Neural cell (in vitro differentiated cells): ENCODE data around the gene NELL1. TPM values are rescaled to one million over a fixed set of nuclear protein-coding genes. Genes with fewer than 3 reads are reported as not detected.

ENCODE experiments used
- H2AFZ ChIP-seq: fragments of 200-600, 300-800 bp; sonication (generic), shearing (Covaris generic); 2 replicates; pipeline ENCODE4 v1.6.0; 2014; ENCODE audit warnings: low read depth, mild to moderate bottlenecking, antibody characterized with exemption, low read length, moderate library complexity
- H3F3A ChIP-seq: fragments of 200-600 bp; shearing (Covaris generic); 2 replicates; pipeline ENCODE4 v1.6.1; 2016; ENCODE audit warnings: mild to moderate bottlenecking, moderate library complexity, mixed read lengths, antibody characterized with exemption, low read length; ENCODE audit not compliant: insufficient read depth, poor library complexity, severe bottlenecking
- H3K27ac ChIP-seq: fragments of 200-600, 300-800 bp; sonication (generic), shearing (Covaris generic); 2 replicates; pipeline ENCODE4 v1.5.1; 2014; ENCODE audit warnings: mild to moderate bottlenecking, low read length, moderate library complexity
- H3K27me3 ChIP-seq: fragments of 300-800, 200-600 bp; sonication (generic), shearing (Covaris generic); 2 replicates; pipeline ENCODE4 v1.6.0; 2014; ENCODE audit warnings: mild to moderate bottlenecking, low read depth, low read length, moderate library complexity; ENCODE audit not compliant: insufficient read depth
- H3K36me3 ChIP-seq: fragments of 300-800, 200-600 bp; sonication (generic), shearing (Covaris generic); 2 replicates; pipeline ENCODE4 v1.5.1; 2014; ENCODE audit warnings: mild to moderate bottlenecking, antibody characterized with exemption, low read length, moderate library complexity; ENCODE audit not compliant: insufficient read depth
- H3K4me2 ChIP-seq: fragments of 300-800, 200-600 bp; sonication (generic), shearing (Covaris generic); 2 replicates; pipeline ENCODE4 v1.6.0; 2014; ENCODE audit warnings: mild to moderate bottlenecking, low read length
- H3K4me3 ChIP-seq: fragments of 300-800, 200-600 bp; sonication (generic), shearing (Covaris generic); 2 replicates; pipeline ENCODE4 v1.5.1; 2014; ENCODE audit warnings: mild to moderate bottlenecking, low read length, moderate library complexity
- H3K79me2 ChIP-seq: fragments of 200-600 bp; shearing (Covaris generic); replicated peaks from 2 replicates; pipeline ENCODE4 v1.6.0; 2014; ENCODE audit warnings: mild to moderate bottlenecking, low read length, moderate library complexity; ENCODE audit not compliant: insufficient read depth
- H3K9ac ChIP-seq: fragments of 300-800, 200-600 bp; sonication (generic), shearing (Covaris generic); 2 replicates; pipeline ENCODE4 v1.6.1; 2016; ENCODE audit warnings: mild to moderate bottlenecking, low read length, mixed read lengths
- H3K9me2 ChIP-seq: fragments of 200-600 bp; shearing (Covaris generic); 2 replicates; pipeline ENCODE4 v1.6.1; 2016; ENCODE audit warnings: mild to moderate bottlenecking, low read length, mixed read lengths; ENCODE audit not compliant: insufficient read depth
- H3K9me3 ChIP-seq: fragments of 200-600, 300-800 bp; sonication (generic), shearing (Covaris generic); 2 replicates; pipeline ENCODE4 v1.6.1; 2016; ENCODE audit warnings: mild to moderate bottlenecking, mixed run types, low read length, moderate library complexity, mixed read lengths
- H4K20me1 ChIP-seq: fragments of 200-600 bp; shearing (Covaris generic); 2 replicates; pipeline ENCODE4 v1.6.1; 2016; ENCODE audit warnings: mild to moderate bottlenecking, mixed run types; ENCODE audit not compliant: insufficient read depth
- EP300 ChIP-seq: fragments of 450-650 bp; conservative IDR thresholded peaks from 2 replicates; pipeline ENCODE4 v1.6.1; 2014; ENCODE audit warnings: antibody characterized with exemption, mild to moderate bottlenecking, moderate library complexity; ENCODE audit not compliant: poor library complexity, severe bottlenecking
- EZH2 ChIP-seq: fragments of 200-600, 300-800 bp; shearing (Covaris generic), sonication (generic); IDR thresholded peaks from 2 replicates; pipeline ENCODE4 v1.6.1; 2014; ENCODE audit warnings: antibody characterized with exemption, low read length, borderline replicate concordance, mild to moderate bottlenecking; ENCODE audit not compliant: insufficient read depth, poor library complexity, severe bottlenecking
- MXI1 ChIP-seq: fragments of 450-650 bp; conservative IDR thresholded peaks from 2 replicates; pipeline ENCODE4 v1.6.1; 2014; ENCODE audit warnings: antibody characterized with exemption, mild to moderate bottlenecking; ENCODE audit not compliant: poor library complexity, severe bottlenecking
- POLR2AphosphoS5 ChIP-seq: IDR thresholded peaks from 2 replicates; pipeline ENCODE4 v1.6.1; 2012
- RAD21 ChIP-seq: fragments of 450-650 bp; conservative IDR thresholded peaks from 2 replicates; pipeline ENCODE4 v1.6.1; 2014; ENCODE audit warnings: antibody characterized with exemption, mild to moderate bottlenecking, moderate library complexity
- SMC3 ChIP-seq: fragments of 450-650 bp; conservative IDR thresholded peaks from 2 replicates; pipeline ENCODE4 v1.6.1; 2014; ENCODE audit warnings: antibody characterized with exemption, mild to moderate bottlenecking, moderate library complexity; ENCODE audit not compliant: poor library complexity
- TAF1 ChIP-seq: IDR thresholded peaks from 2 replicates; pipeline ENCODE4 v1.6.1; 2012; ENCODE audit warnings: low read depth
- polyA plus RNA-seq: library from polyadenylated mRNA; depleted of rRNA; stranded (reverse); fragments of >200 nt; gene quantifications from 2 replicates; pipeline ENCODE4 v1.2.3, GENCODE V29; 2014
- TF ChIP-seq, protein P1 (sequence below): fragments of 450-650 bp; IDR thresholded peaks from 2 replicates; pipeline ENCODE4 v1.5.1; 2014; ENCODE audit warnings: antibody characterized with exemption, mild to moderate bottlenecking, moderate library complexity; ENCODE audit not compliant: poor library complexity, severe bottlenecking
- TF ChIP-seq, protein P2 (sequence below): IDR thresholded peaks from 2 replicates; pipeline ENCODE4 v1.6.1; 2012; ENCODE audit warnings: borderline replicate concordance

NELL1 gene
- polyA plus RNA-seq, 1 donor from 2014 or later = 70.4 TPM

DNA sequence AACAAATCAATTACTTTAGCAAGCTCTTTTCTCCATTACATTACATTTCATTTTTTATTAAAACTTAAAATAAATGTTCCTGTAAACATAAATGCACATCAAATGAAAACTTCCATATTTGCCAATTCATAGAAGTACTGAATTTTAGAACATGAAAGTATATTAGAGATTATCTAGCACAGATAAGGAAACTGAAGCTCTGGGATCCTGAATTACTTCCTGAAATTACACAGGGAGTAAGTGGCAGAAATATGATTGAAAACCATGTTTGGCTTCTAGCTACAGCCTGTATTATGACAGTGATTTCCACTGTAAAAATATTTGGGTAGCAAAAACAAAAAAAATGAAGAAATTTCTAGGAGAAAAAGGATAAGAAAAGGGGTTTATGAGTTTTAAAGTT, 387.3 kb downstream of the NELL1 start:
- H3K9me3 ChIP-seq = no peaks in the 10 kb centered on the region
- no peaks in the 10 kb centered on the region for H3K36me3 ChIP-seq
- H3F3A ChIP-seq = no peaks in the 10 kb centered on the region
- H3K27me3 ChIP-seq = no peaks in the 10 kb centered on the region
- no peak overlapping the region for H3K4me2 ChIP-seq
- no peak for TF ChIP-seq MXI1
- TF ChIP-seq, protein P1, sequence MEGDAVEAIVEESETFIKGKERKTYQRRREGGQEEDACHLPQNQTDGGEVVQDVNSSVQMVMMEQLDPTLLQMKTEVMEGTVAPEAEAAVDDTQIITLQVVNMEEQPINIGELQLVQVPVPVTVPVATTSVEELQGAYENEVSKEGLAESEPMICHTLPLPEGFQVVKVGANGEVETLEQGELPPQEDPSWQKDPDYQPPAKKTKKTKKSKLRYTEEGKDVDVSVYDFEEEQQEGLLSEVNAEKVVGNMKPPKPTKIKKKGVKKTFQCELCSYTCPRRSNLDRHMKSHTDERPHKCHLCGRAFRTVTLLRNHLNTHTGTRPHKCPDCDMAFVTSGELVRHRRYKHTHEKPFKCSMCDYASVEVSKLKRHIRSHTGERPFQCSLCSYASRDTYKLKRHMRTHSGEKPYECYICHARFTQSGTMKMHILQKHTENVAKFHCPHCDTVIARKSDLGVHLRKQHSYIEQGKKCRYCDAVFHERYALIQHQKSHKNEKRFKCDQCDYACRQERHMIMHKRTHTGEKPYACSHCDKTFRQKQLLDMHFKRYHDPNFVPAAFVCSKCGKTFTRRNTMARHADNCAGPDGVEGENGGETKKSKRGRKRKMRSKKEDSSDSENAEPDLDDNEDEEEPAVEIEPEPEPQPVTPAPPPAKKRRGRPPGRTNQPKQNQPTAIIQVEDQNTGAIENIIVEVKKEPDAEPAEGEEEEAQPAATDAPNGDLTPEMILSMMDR = no peak
- H2AFZ ChIP-seq = no peak overlapping the region
- H3K9ac ChIP-seq = no peak overlapping the region
- no peaks in the 10 kb centered on the region for H3K79me2 ChIP-seq
- H3K9me2 ChIP-seq = no peaks in the 10 kb centered on the region
- no peak overlapping the region for H3K4me3 ChIP-seq
- no peaks in the 10 kb centered on the region for H4K20me1 ChIP-seq
- H3K27ac ChIP-seq = no peak overlapping the region

DNA sequence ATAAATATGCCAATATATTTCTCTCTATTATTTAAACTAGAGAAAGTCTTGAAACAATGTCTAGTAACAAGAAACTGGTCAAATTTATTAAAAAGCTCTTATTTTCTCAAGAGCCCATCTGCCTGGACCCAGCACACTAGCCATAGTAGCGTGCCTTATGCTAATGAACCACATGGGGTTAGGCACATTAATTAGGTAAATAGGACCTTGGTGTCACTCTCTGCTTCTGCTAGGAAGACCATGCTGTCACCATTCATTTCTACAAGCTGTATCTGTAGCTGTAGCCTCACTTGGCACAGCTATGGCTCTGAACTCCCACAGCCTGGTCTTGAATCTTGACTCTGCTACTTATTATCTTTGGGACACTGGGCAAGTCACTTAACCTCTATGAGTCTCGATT, 390.5 kb downstream of the NELL1 start:
- Histone ChIP-seq H3K4me2 (no peak overlapping the region), H3K79me2 (no peaks in the 10 kb centered on the region), H3K27ac (no peak overlapping the region), H3K4me3 (no peak overlapping the region), H3K9ac (no peak overlapping the region), H3K36me3 (no peaks in the 10 kb centered on the region), H3K27me3 (no peaks in the 10 kb centered on the region), H3K9me3 (no peaks in the 10 kb centered on the region), H4K20me1 (no peaks in the 10 kb centered on the region), H3K9me2 (no peaks in the 10 kb centered on the region), H3F3A (no peaks in the 10 kb centered on the region), H2AFZ (no peak overlapping the region)
- TF ChIP-seq SMC3 (no peak), POLR2AphosphoS5 (no peak), TAF1 (no peak), EP300 (no peak), RAD21 (no peak), EZH2 (no peak), MXI1 (no peak)
- TF ChIP-seq, protein P1 = no peak
- TF ChIP-seq, protein P2, sequence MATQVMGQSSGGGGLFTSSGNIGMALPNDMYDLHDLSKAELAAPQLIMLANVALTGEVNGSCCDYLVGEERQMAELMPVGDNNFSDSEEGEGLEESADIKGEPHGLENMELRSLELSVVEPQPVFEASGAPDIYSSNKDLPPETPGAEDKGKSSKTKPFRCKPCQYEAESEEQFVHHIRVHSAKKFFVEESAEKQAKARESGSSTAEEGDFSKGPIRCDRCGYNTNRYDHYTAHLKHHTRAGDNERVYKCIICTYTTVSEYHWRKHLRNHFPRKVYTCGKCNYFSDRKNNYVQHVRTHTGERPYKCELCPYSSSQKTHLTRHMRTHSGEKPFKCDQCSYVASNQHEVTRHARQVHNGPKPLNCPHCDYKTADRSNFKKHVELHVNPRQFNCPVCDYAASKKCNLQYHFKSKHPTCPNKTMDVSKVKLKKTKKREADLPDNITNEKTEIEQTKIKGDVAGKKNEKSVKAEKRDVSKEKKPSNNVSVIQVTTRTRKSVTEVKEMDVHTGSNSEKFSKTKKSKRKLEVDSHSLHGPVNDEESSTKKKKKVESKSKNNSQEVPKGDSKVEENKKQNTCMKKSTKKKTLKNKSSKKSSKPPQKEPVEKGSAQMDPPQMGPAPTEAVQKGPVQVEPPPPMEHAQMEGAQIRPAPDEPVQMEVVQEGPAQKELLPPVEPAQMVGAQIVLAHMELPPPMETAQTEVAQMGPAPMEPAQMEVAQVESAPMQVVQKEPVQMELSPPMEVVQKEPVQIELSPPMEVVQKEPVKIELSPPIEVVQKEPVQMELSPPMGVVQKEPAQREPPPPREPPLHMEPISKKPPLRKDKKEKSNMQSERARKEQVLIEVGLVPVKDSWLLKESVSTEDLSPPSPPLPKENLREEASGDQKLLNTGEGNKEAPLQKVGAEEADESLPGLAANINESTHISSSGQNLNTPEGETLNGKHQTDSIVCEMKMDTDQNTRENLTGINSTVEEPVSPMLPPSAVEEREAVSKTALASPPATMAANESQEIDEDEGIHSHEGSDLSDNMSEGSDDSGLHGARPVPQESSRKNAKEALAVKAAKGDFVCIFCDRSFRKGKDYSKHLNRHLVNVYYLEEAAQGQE = no peak
